ENCODE measurements around the gene CDNF.

GRCh38 chr10:14855453-14855852 lies 17.6 kb upstream of the CDNF start:
- TF ChIP-seq, protein P1, sequence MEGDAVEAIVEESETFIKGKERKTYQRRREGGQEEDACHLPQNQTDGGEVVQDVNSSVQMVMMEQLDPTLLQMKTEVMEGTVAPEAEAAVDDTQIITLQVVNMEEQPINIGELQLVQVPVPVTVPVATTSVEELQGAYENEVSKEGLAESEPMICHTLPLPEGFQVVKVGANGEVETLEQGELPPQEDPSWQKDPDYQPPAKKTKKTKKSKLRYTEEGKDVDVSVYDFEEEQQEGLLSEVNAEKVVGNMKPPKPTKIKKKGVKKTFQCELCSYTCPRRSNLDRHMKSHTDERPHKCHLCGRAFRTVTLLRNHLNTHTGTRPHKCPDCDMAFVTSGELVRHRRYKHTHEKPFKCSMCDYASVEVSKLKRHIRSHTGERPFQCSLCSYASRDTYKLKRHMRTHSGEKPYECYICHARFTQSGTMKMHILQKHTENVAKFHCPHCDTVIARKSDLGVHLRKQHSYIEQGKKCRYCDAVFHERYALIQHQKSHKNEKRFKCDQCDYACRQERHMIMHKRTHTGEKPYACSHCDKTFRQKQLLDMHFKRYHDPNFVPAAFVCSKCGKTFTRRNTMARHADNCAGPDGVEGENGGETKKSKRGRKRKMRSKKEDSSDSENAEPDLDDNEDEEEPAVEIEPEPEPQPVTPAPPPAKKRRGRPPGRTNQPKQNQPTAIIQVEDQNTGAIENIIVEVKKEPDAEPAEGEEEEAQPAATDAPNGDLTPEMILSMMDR (IDR thresholded peaks at IDR 0.05; ENCODE audit: low read length): no peak
- TF ChIP-seq EZH2 (optimal IDR thresholded peaks at IDR 0.05; ENCODE audit: low read depth, low read length): no peak

All from MM.1S (cell line).